Psoas muscle (tissue), 8 donors: Measurements from ENCODE around the gene GRK2. TPM values are rescaled to one million over a fixed set of nuclear protein-coding genes. Genes with fewer than 3 reads are reported as not detected.

ENCODE experiments used
- ATAC-seq, 4 donors: fragments of 200-7000 bp; cut with Tn5 transposase; one replicate each; pipeline ENCODE4 v1.9.1; 2020; ENCODE audit warnings: moderate library complexity in 3 of 4, mild to moderate bottlenecking in 2 of 4
- DNase-seq, 2 donors: peaks; one replicate each; pipeline ENCODE4 v3.0.0-alpha.2; 2020
- H3K27ac ChIP-seq: fragments of 200-600 bp; one replicate; pipeline ENCODE4 v1.8.0; 2022
- H3K27me3 ChIP-seq, 3 donors: fragments of 200-600 bp in 1 of 3; one replicate each; pipeline versions ENCODE4 v1.6.1 to v1.8.0; 2013 to 2022; ENCODE audit warnings: low read length in 2 of 3, mild to moderate bottlenecking in 2 of 3, moderate library complexity in 1 of 3; ENCODE audit not compliant: insufficient read depth in 3 of 3
- H3K36me3 ChIP-seq, 2 donors: fragments of 200-600 bp in 1 of 2; one replicate each; pipeline versions ENCODE4 v1.6.1 to v1.8.0; 2013 to 2022; ENCODE audit warnings: low read depth in 1 of 2, mild to moderate bottlenecking in 1 of 2, moderate library complexity in 1 of 2; ENCODE audit not compliant: insufficient read depth in 1 of 2
- H3K4me1 ChIP-seq: fragments of 200-600 bp; one replicate; pipeline ENCODE4 v1.8.0; 2022
- H3K4me3 ChIP-seq: fragments of 200-600 bp; one replicate; pipeline ENCODE4 v1.8.0; 2022; ENCODE audit warnings: mild to moderate bottlenecking
- H3K9me3 ChIP-seq: fragments of 200-600 bp; one replicate; pipeline ENCODE4 v1.8.0; 2022
- CTCF ChIP-seq: fragments of 200-600 bp; IDR thresholded peaks from one replicate; pipeline ENCODE4 v1.8.0; 2022; ENCODE audit warnings: antibody characterized with exemption
- WGBS, 3 donors: extraction: QIAGEN DNeasy Blood & Tissue Kit; methylation state at CpG; one replicate each; pipeline versions ENCODE4 v1.1.6 to v1.1.7; 2013; 5-methylcytosine and 5-hydroxymethylcytosine counted together
- intact Hi-C, 2 donors: fragments of 100-400 bp; cut with DNase I; formaldehyde crosslinking; loops; one replicate each; pipeline versions ENCODE4 v1.11.0 to v1.14.2; 2022
- polyA plus RNA-seq, 3 donors: library from polyadenylated mRNA; stranded (reverse); fragments of 200-250 nt; gene quantifications; one replicate each; pipeline ENCODE4 v1.2.3, GENCODE V29; 2013
- total RNA-seq, 4 donors: library from RNA; stranded (reverse); fragmentation: NEBNext Ultra II Directional in 2 of 4; extraction: Animal tissue kit (Norgen Biotek cat#: 25700) in 2 of 4; gene quantifications; one replicate each; pipeline versions ENCODE4 v1.2.1 to v1.2.4, GENCODE V29; 2021 to 2023
- donor health status: healthy with polysubstance abuse.
- donor health status: DM: no; HTN: no; CAD: no; lungs with moderate emphysema.
- donor health status: Bipolar disorder and iron deficiency.
- donor health status: healthy.
- donor health status: DM: yes; HTN: yes; CAD: no.
- donor health status: DM: no; HTN: no; CAD: no.
- donor health status: DM: no; HTN: no; CAD: no.
- donor health status: DM: yes; HTN: yes; CAD: no.

The GRK2 gene
- total and polyA plus RNA-seq, 7 donors, result 37.3 to 56.8 (median 46.2) TPM

DNA sequence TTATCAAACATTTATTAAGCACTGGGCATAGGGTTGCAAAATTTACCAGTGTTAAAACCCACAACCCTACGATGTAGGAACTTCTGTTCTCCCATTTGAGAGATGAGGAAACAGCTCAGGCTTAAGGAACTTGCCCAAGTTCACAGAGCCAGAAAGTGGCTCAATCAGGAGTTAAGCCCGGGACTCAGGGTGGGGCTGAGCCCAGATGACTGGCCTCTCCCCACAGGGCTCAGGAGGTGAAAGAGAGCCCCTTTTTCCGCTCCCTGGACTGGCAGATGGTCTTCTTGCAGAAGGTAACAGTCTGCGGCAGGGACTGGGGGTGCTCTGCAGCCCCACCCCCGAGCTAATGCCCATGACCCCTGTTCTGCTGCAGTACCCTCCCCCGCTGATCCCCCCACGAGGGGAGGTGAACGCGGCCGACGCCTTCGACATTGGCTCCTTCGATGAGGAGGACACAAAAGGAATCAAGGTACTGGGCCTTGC, 17.2 kb downstream of the GRK2 start:
- TF ChIP-seq CTCF, result no peak
- DNase-seq, result peak; percentile 15 to 54
- intact Hi-C loops, result no loop called here
- no peak overlapping the region for H3K27ac ChIP-seq
- 88 to 89% (median 89%) methylated on average over 13 of the region's 13 CpGs for WGBS, 3 donors
- no peak for ATAC-seq
- H3K4me1 ChIP-seq, result peaks cover 9% of the 10 kb centered on the region
- H3K27me3 ChIP-seq, result no peaks in the 10 kb centered on the region
- no peaks in the 10 kb centered on the region for H3K9me3 ChIP-seq
- H3K4me3 ChIP-seq, result no peak overlapping the region
- peaks cover 3 to 86% of the 10 kb centered on the region in 2 donors for H3K36me3 ChIP-seq

GRCh38 chr11:67284811-67285540, 18.7 kb downstream of the GRK2 start:
- Histone ChIP-seq H3K27me3 (no peaks in the 10 kb centered on the region), H3K4me1 (peaks cover 12% of the 10 kb centered on the region), H3K27ac (no peak overlapping the region), H3K36me3 (peaks cover 3 to 71% of the 10 kb centered on the region in 2 donors), H3K4me3 (no peak overlapping the region), H3K9me3 (no peaks in the 10 kb centered on the region)
- intact Hi-C loops, result no loop called here
- WGBS, 3 donors, result 88 to 91% (median 89%) methylated on average over 44 to 45 of the region's 45 CpGs
- TF ChIP-seq CTCF, result no peak
- ATAC-seq, result no peak
- DNase-seq, result peak; percentile 12 to 61

GRCh38 chr11:67285541-67286498, 19.5 kb downstream of the GRK2 start:
- Histone ChIP-seq H3K27me3 (no peaks in the 10 kb centered on the region), H3K27ac (no peak overlapping the region), H3K9me3 (no peaks in the 10 kb centered on the region), H3K36me3 (peaks cover 3 to 68% of the 10 kb centered on the region in 2 donors), H3K4me3 (no peak overlapping the region), H3K4me1 (peaks cover 21% of the 10 kb centered on the region)
- intact Hi-C loops, result no loop called here
- whole genome bisulfite sequencing, 3 donors, result 84 to 91% (median 87%) methylated on average over 37 to 39 of the region's 39 CpGs
- ATAC-seq (no peak), DNase-seq (peak; percentile 27 to 56)
- TF ChIP-seq CTCF, result no peak

DNA sequence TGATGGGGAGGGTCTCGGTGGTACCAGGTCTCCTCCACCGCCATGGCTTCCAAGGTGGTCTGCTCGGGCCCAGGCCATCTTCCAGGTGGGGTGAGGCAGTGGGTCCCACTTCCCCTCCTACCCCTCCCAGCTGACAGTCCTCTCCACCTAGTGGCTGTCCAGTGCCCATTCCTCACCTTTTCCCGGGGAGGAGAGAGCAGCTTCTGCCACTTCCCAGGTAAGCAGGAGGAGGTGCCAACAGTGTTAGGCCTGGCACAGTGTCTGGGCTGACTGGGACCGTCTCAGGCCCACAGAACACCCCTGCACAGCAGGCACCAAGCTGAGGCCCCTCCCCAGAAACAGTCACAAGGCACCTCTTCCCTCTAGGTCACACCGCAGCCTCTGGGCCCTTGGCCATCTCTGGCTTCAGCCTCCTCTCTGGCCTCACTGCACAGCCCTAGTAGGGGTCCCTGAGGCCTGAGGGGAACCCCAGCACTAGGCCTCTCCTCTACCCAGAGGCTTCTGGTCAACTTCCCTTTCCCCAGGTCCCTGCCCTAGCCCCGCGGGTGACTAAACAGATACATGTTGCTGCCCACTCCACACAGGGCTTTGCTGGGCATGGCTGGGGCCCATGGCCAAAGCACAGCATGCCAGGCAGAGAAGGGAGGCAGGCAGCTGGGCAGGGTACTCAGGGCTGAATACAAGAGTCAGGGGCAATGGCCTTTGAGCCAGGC, 20.5 kb downstream of the GRK2 start:
- WGBS, 3 donors, result 78 to 81% (median 80%) methylated on average over 8 of the region's 8 CpGs
- peaks cover 3 to 65% of the 10 kb centered on the region in 2 donors for H3K36me3 ChIP-seq
- H3K9me3 ChIP-seq, result no peaks in the 10 kb centered on the region
- H3K4me1 ChIP-seq, result peaks cover 22% of the 10 kb centered on the region
- no peak for TF ChIP-seq CTCF
- no peaks in the 10 kb centered on the region for H3K27me3 ChIP-seq
- no peak for ATAC-seq
- no peak overlapping the region for H3K4me3 ChIP-seq
- DNase-seq, result peak; percentile 25 to 60
- intact Hi-C loops, result no loop called here
- peak overlapping the region; percentile 66 for H3K27ac ChIP-seq
